ENCODE results near the gene CAPN6. TPM values are rescaled to one million over a fixed set of nuclear protein-coding genes. Genes with fewer than 3 reads are reported as not detected.

Gene CAPN6
- total RNA-seq, 1 experiment from 2014 or later: 0.10 TPM

DNA sequence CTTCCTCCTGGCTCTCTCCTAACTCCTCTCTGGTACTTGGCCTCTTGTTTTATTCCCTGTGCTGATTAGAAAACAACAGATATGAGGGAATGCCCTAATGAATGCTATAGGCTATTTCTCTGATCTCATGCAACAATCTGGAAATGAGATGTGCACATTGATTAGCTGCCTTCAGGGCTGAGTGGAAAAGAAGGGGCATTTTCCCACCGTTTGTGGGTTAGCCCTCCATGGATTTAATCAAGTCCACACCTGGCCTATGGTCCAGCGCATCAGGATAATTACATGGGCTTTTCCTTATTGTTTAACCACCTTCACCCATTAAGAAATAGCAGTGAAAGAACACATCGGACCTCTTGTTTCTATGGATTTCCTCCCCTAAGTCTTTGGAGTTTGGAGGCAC is 70.0 kb downstream of the CAPN6 start:
- no peaks in the 10 kb centered on the region for H3K9me3 ChIP-seq (ENCODE audit: control insufficient read depth in 1 of 2, insufficient read depth in 1 of 2, low read depth in 1 of 2, low read length in 2 of 2)
- ATAC-seq (no peak), DNase-seq (ENCODE audit: low read depth, low spot score) (no peak)
- H3K4me2 ChIP-seq (ENCODE audit: low read length): no peak overlapping the region
- H3K4me3 ChIP-seq (replicated peaks in 1 of 2; ENCODE audit: low read depth in 1 of 2, low read length in 2 of 2): no peak overlapping the region
- no peaks in the 10 kb centered on the region for H3K9me2 ChIP-seq (ENCODE audit: insufficient read depth)
- RAD21 ChIA-PET (ENCODE audit: low non-redundant PET in 1 of 2, low total read pairs in 2 of 2, uncharacterized antibody in 2 of 2, unreplicated experiment in 2 of 2): no interaction called here
- H3K27me3 ChIP-seq (ENCODE audit: insufficient read depth, low read length): peaks cover 13% of the 10 kb centered on the region
- CTCF ChIA-PET: no interaction called here
- no peaks in the 10 kb centered on the region for H3K4me1 ChIP-seq (ENCODE audit: control insufficient read depth in 1 of 2, insufficient read depth in 2 of 2, low read length in 2 of 2)
- H3K9ac ChIP-seq (ENCODE audit: low read length): no peak overlapping the region
- H3K79me2 ChIP-seq (ENCODE audit: insufficient read depth, low read length): no peaks in the 10 kb centered on the region
- intact Hi-C loops (cut with micrococcal nuclease): no loop called here
- H3K27ac ChIP-seq (ENCODE audit: low read depth, low read length): no peak overlapping the region
- H4K20me1 ChIP-seq (ENCODE audit: insufficient read depth): no peaks in the 10 kb centered on the region
- POLR2A ChIA-PET: no interaction called here
- TF ChIP-seq, protein P1, sequence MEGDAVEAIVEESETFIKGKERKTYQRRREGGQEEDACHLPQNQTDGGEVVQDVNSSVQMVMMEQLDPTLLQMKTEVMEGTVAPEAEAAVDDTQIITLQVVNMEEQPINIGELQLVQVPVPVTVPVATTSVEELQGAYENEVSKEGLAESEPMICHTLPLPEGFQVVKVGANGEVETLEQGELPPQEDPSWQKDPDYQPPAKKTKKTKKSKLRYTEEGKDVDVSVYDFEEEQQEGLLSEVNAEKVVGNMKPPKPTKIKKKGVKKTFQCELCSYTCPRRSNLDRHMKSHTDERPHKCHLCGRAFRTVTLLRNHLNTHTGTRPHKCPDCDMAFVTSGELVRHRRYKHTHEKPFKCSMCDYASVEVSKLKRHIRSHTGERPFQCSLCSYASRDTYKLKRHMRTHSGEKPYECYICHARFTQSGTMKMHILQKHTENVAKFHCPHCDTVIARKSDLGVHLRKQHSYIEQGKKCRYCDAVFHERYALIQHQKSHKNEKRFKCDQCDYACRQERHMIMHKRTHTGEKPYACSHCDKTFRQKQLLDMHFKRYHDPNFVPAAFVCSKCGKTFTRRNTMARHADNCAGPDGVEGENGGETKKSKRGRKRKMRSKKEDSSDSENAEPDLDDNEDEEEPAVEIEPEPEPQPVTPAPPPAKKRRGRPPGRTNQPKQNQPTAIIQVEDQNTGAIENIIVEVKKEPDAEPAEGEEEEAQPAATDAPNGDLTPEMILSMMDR (IDR thresholded peaks at IDR 0.05 in 2 of 3, conservative IDR thresholded peaks at IDR 0.05 in 1 of 3; ENCODE audit: borderline replicate concordance in 1 of 3, insufficient read depth in 1 of 3, low read depth in 2 of 3, low read length in 2 of 3): no peak
- TF ChIP-seq POLR2A (IDR thresholded peaks at IDR 0.05; ENCODE audit: borderline replicate concordance, extremely low read depth, insufficient read depth, insufficient read length) (no peak), FOSL1 (IDR thresholded peaks at IDR 0.05; ENCODE audit: low read depth) (no peak), ELF1 (IDR thresholded peaks at IDR 0.05; ENCODE audit: borderline replicate concordance, low read depth) (no peak), SIN3A (IDR thresholded peaks at IDR 0.05; ENCODE audit: low read depth) (no peak), EGR1 (IDR thresholded peaks at IDR 0.05; ENCODE audit: low read depth) (no peak), EZH2phosphoT487 (IDR thresholded peaks at IDR 0.05; ENCODE audit: borderline replicate concordance) (no peak), POLR2AphosphoS5 (IDR thresholded peaks at IDR 0.05; ENCODE audit: low read depth, low read length) (no peak), TCF7L2 (IDR thresholded peaks at IDR 0.05; ENCODE audit: borderline replicate concordance, extremely low read depth, insufficient read depth, insufficient read length) (no peak), CEBPB (IDR thresholded peaks at IDR 0.05; ENCODE audit: low read depth) (no peak), SP1 (IDR thresholded peaks at IDR 0.05; ENCODE audit: low read depth) (no peak), CBX3 (IDR thresholded peaks at IDR 0.05; ENCODE audit: low read depth) (no peak), JUND (IDR thresholded peaks at IDR 0.05) (no peak), EZH2 (IDR thresholded peaks at IDR 0.05) (no peak), ZFX (IDR thresholded peaks at IDR 0.05) (no peak)
- TF ChIP-seq, protein P2, sequence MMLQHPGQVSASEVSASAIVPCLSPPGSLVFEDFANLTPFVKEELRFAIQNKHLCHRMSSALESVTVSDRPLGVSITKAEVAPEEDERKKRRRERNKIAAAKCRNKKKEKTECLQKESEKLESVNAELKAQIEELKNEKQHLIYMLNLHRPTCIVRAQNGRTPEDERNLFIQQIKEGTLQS (IDR thresholded peaks at IDR 0.05): no peak
- TF ChIP-seq, protein P3, sequence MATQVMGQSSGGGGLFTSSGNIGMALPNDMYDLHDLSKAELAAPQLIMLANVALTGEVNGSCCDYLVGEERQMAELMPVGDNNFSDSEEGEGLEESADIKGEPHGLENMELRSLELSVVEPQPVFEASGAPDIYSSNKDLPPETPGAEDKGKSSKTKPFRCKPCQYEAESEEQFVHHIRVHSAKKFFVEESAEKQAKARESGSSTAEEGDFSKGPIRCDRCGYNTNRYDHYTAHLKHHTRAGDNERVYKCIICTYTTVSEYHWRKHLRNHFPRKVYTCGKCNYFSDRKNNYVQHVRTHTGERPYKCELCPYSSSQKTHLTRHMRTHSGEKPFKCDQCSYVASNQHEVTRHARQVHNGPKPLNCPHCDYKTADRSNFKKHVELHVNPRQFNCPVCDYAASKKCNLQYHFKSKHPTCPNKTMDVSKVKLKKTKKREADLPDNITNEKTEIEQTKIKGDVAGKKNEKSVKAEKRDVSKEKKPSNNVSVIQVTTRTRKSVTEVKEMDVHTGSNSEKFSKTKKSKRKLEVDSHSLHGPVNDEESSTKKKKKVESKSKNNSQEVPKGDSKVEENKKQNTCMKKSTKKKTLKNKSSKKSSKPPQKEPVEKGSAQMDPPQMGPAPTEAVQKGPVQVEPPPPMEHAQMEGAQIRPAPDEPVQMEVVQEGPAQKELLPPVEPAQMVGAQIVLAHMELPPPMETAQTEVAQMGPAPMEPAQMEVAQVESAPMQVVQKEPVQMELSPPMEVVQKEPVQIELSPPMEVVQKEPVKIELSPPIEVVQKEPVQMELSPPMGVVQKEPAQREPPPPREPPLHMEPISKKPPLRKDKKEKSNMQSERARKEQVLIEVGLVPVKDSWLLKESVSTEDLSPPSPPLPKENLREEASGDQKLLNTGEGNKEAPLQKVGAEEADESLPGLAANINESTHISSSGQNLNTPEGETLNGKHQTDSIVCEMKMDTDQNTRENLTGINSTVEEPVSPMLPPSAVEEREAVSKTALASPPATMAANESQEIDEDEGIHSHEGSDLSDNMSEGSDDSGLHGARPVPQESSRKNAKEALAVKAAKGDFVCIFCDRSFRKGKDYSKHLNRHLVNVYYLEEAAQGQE (IDR thresholded peaks at IDR 0.05; ENCODE audit: low read depth): no peak
- no TSS peak for BruUV-seq (replicated peaks)
- no peaks in the 10 kb centered on the region for H3K36me3 ChIP-seq (ENCODE audit: control insufficient read depth in 1 of 2, insufficient read depth in 2 of 2, low read length in 2 of 2)
- no peak overlapping the region for H2AFZ ChIP-seq (ENCODE audit: low read depth, low read length, poor library complexity, severe bottlenecking)
